ENCODE results near the gene CFAP99. TPM values are rescaled to one million over a fixed set of nuclear protein-coding genes. Genes with fewer than 3 reads are reported as not detected.

The CFAP99 gene
- polyA plus RNA-seq, 3 donors: 0.15 to 0.27 TPM; not detected in 1

DNA sequence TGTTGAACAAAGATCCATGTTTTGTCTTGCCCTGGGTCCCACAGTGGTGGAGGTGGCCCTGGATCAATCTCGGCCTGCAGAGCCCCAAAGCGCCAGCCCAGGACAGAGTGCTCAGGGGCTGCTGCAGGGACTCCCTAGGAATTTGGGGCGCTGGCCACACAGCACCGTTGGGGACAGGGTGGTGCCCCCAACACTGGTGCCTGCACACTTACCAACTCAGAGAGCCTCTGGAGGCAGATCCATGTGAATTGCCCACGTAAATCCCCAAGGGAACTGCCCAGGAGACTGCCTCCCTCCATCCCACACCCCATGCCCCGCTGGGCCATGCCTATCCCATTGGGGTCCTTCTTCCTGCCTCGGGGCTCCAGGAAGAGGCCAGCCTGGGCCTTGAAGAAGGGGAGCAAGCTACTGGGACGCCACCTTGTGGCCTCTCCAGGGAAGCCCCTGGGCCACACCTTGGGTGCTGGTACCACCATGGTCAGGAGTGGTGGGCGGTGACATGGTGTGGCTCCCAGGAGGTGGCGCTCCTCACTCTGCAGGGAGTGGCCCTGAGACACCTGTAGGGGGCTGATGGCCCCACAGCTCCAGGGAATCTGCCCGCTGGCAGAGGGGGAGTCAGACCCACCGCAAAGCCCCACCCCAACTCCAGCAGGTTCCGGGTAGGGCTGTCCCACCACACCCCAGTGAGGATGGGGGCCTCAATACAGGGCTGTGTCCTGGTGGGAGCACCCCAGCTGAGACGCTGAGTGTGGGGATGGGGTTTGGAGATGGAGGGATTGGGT is 22.8 kb downstream of the CFAP99 start:
- peak overlapping the region; percentile 54 for H2AFZ ChIP-seq (ENCODE audit: insufficient read depth, low read depth, low read length, poor library complexity, severe bottlenecking)
- no peak overlapping the region for H3K4me3 Mint-ChIP-seq
- H3K27ac Mint-ChIP-seq: no peak overlapping the region
- no peaks in the 10 kb centered on the region for H3K36me3 ChIP-seq (replicated peaks in 1 of 2; ENCODE audit: control insufficient read depth in 1 of 2, insufficient read depth in 2 of 2, low read length in 2 of 2)
- H3K4me3 ChIP-seq (replicated peaks in 1 of 3; ENCODE audit: low read depth in 2 of 3, low read length in 3 of 3): no peak overlapping the region
- no peaks in the 10 kb centered on the region for H4K20me1 ChIP-seq (ENCODE audit: insufficient read depth, low read length)
- DNase-seq: peak; percentile 53 to 64 (median 62)
- H3K4me2 ChIP-seq (replicated peaks; ENCODE audit: extremely low read depth, low read length, poor library complexity, severe bottlenecking): no peak overlapping the region
- intact Hi-C loops (cut with micrococcal nuclease): loop anchor here (5.0 kb wide), 1 partner anchor 219 kb away; no protein-coding TSS in a partner anchor
- TF ChIP-seq CTCF (IDR thresholded peaks at IDR 0.05): peak; percentile 90
- H3K9ac ChIP-seq (ENCODE audit: insufficient read depth, low read length, poor library complexity, severe bottlenecking): no peak overlapping the region
- no peak overlapping the region for H3K27ac ChIP-seq (ENCODE audit: low read depth in 1 of 2, low read length in 2 of 2)
- H3K79me2 ChIP-seq (ENCODE audit: insufficient read depth, low read length): no peaks in the 10 kb centered on the region
- H3K4me1 ChIP-seq (ENCODE audit: control insufficient read depth in 1 of 2, insufficient read depth in 2 of 2, low read length in 2 of 2): no peaks in the 10 kb centered on the region
- WGBS (ENCODE audit: insufficient coverage): 52% methylated on average over 10 of the region's 14 CpGs
- H3K9me3 Mint-ChIP-seq: no peaks in the 10 kb centered on the region
- peaks cover 0 to 4% (median 2%) of the 10 kb centered on the region in 3 donors for H3K27me3 Mint-ChIP-seq (ENCODE audit: low read depth in 3 of 3)
- no peaks in the 10 kb centered on the region for H3K36me3 Mint-ChIP-seq
- no peaks in the 10 kb centered on the region for H3K9me3 ChIP-seq (replicated peaks in 1 of 2; ENCODE audit: control insufficient read depth in 1 of 2, insufficient read depth in 1 of 2, low read length in 2 of 2)
- H3K27me3 ChIP-seq (ENCODE audit: control insufficient read depth in 2 of 2, insufficient read depth in 2 of 2, low read length in 2 of 2): no peaks in the 10 kb centered on the region
- peaks cover 2% of the 10 kb centered on the region for H3K4me1 Mint-ChIP-seq

- Histone ChIP-seq H3K27ac (ENCODE audit: low read depth in 1 of 2, low read length in 2 of 2) (no peak overlapping the region), H3K4me1 (ENCODE audit: control insufficient read depth in 1 of 2, insufficient read depth in 2 of 2, low read length in 2 of 2) (no peaks in the 10 kb centered on the region), H3K4me2 (replicated peaks; ENCODE audit: extremely low read depth, low read length, poor library complexity, severe bottlenecking) (no peak overlapping the region), H2AFZ (ENCODE audit: insufficient read depth, low read depth, low read length, poor library complexity, severe bottlenecking) (peak overlapping the region; percentile 54), H4K20me1 (ENCODE audit: insufficient read depth, low read length) (no peaks in the 10 kb centered on the region), H3K36me3 (replicated peaks in 1 of 2; ENCODE audit: control insufficient read depth in 1 of 2, insufficient read depth in 2 of 2, low read length in 2 of 2) (no peaks in the 10 kb centered on the region), H3K4me3 (replicated peaks in 1 of 3; ENCODE audit: low read depth in 2 of 3, low read length in 3 of 3) (no peak overlapping the region), H3K9ac (ENCODE audit: insufficient read depth, low read length, poor library complexity, severe bottlenecking) (no peak overlapping the region), H3K79me2 (ENCODE audit: insufficient read depth, low read length) (no peaks in the 10 kb centered on the region), H3K9me3 (replicated peaks in 1 of 2; ENCODE audit: control insufficient read depth in 1 of 2, insufficient read depth in 1 of 2, low read length in 2 of 2) (no peaks in the 10 kb centered on the region), H3K27me3 (ENCODE audit: control insufficient read depth in 2 of 2, insufficient read depth in 2 of 2, low read length in 2 of 2) (no peaks in the 10 kb centered on the region)
- intact Hi-C loops (cut with micrococcal nuclease): loop anchor here (5.0 kb wide), 1 partner anchor 220 kb away; no protein-coding TSS in a partner anchor
- Mint-ChIP-seq H3K4me3 (no peak overlapping the region), H3K9me3 (no peaks in the 10 kb centered on the region), H3K4me1 (peaks cover 2% of the 10 kb centered on the region), H3K27me3 (ENCODE audit: low read depth in 3 of 3) (peaks cover 0 to 4% (median under 1%) of the 10 kb centered on the region in 3 donors), H3K27ac (no peak overlapping the region), H3K36me3 (no peaks in the 10 kb centered on the region)
- WGBS (ENCODE audit: insufficient coverage): 83% methylated on average over 13 of the region's 20 CpGs
- DNase-seq: no peak
- no peak for TF ChIP-seq CTCF (IDR thresholded peaks at IDR 0.05)
Observed at GRCh38 chr4:2442175-2442993, 23.6 kb downstream of the CFAP99 start.
